Chondrocyte (in vitro differentiated cells): ENCODE measurements around the gene LRRC4C. TPM values are rescaled to one million over a fixed set of nuclear protein-coding genes. Genes with fewer than 3 reads are reported as not detected.

Experiments used
- DNase-seq: peaks from one replicate; pipeline ENCODE4 v3.0.0; 2021; ENCODE audit warnings: mixed read lengths, low spot score
- H3K27ac Mint-ChIP-seq: one replicate; pipeline ENCODE4 v1.8.0; 2021; ENCODE audit warnings: mild to moderate bottlenecking, moderate library complexity, mixed read lengths; ENCODE audit not compliant: unreplicated experiment
- H3K27me3 Mint-ChIP-seq: 2 replicates; pipeline ENCODE4 v1.8.0; 2021; ENCODE audit warnings: low read depth, mixed read lengths
- H3K36me3 Mint-ChIP-seq: 2 replicates; pipeline ENCODE4 v1.8.0; 2021; ENCODE audit warnings: low read depth, mixed read lengths
- H3K4me1 Mint-ChIP-seq: 2 replicates; pipeline ENCODE4 v1.8.0; 2021; ENCODE audit warnings: low read depth, mild to moderate bottlenecking, mixed read lengths
- H3K4me3 Mint-ChIP-seq: one replicate; pipeline ENCODE4 v1.8.0; 2021; ENCODE audit warnings: mild to moderate bottlenecking, moderate library complexity, mixed read lengths; ENCODE audit not compliant: unreplicated experiment
- H3K9me3 Mint-ChIP-seq: 2 replicates; pipeline ENCODE4 v1.8.0; 2021; ENCODE audit warnings: low read depth, mixed read lengths
- CTCF ChIP-seq: fragments of 200-600 bp; sonication (generic); IDR thresholded peaks from 2 replicates; pipeline ENCODE4 v1.5.0; 2021; ENCODE audit warnings: antibody characterized with exemption, mild to moderate bottlenecking, moderate library complexity
- total RNA-seq: library from RNA; stranded (reverse); gene quantifications from 3 replicates; pipeline ENCODE4 v1.2.1, GENCODE V29; 2021

Gene LRRC4C
- total RNA-seq, 1 donor from 2014 or later, result 0.72 TPM

DNA sequence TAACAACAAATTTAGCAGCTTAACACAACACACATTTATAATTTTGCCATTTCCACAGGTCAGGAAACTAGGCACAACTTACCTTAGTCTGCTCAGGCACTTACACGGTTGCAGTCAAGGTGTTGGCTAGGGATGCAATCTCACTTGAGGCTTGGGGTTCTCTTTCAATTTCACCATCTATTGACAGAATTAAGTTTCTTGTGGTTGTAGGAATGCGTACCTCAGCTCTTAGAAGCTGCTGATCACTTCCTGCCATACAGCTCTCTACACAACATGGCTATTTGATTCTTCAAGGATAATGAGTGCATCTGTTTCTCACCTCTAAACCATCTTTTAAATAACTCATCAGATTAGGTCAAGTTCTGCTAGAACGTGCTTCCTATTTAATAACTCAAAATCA lies 968.1 kb downstream of the LRRC4C start:
- DNase-seq, result no peak
- H3K4me3 Mint-ChIP-seq, result no peak overlapping the region
- TF ChIP-seq CTCF, result no peak
- no peaks in the 10 kb centered on the region for H3K4me1 Mint-ChIP-seq
- H3K36me3 Mint-ChIP-seq, result no peaks in the 10 kb centered on the region
- H3K9me3 Mint-ChIP-seq, result no peaks in the 10 kb centered on the region
- peaks cover 4% of the 10 kb centered on the region for H3K27me3 Mint-ChIP-seq
- no peak overlapping the region for H3K27ac Mint-ChIP-seq

DNA sequence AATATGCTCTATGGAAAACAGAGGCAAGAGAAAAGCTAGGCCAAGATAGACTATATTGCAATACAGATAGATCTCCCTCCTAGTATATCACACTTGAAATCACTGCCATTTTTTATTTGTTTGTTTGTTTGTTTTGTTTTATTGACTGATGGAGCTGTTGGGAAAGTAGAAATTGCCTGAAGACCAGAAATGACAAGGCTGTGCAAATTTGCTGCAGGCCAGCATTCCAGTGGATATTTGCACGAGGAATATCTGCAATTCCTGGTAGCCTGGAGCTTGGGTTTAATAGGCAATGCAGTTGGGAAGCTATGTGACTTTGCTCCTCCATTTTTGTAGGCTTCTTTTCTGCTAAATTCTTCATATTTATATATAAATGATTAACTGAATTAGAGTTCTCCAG lies 991.7 kb downstream of the LRRC4C start:
- no peak overlapping the region for H3K27ac Mint-ChIP-seq
- no peaks in the 10 kb centered on the region for H3K36me3 Mint-ChIP-seq
- no peak for TF ChIP-seq CTCF
- H3K9me3 Mint-ChIP-seq, result peaks cover 6% of the 10 kb centered on the region
- DNase-seq, result no peak
- H3K27me3 Mint-ChIP-seq, result peaks cover 3% of the 10 kb centered on the region
- no peak overlapping the region for H3K4me3 Mint-ChIP-seq
- H3K4me1 Mint-ChIP-seq, result no peaks in the 10 kb centered on the region

- H3K36me3 Mint-ChIP-seq, result no peaks in the 10 kb centered on the region
- no peak overlapping the region for H3K27ac Mint-ChIP-seq
- no peaks in the 10 kb centered on the region for H3K4me1 Mint-ChIP-seq
- H3K27me3 Mint-ChIP-seq, result no peaks in the 10 kb centered on the region
- TF ChIP-seq CTCF, result no peak
- H3K9me3 Mint-ChIP-seq, result peaks cover 31% of the 10 kb centered on the region
- no peak for DNase-seq
- no peak overlapping the region for H3K4me3 Mint-ChIP-seq
Measured at GRCh38 chr11:40445391-40445790, 1014.1 kb downstream of the LRRC4C start.

DNA sequence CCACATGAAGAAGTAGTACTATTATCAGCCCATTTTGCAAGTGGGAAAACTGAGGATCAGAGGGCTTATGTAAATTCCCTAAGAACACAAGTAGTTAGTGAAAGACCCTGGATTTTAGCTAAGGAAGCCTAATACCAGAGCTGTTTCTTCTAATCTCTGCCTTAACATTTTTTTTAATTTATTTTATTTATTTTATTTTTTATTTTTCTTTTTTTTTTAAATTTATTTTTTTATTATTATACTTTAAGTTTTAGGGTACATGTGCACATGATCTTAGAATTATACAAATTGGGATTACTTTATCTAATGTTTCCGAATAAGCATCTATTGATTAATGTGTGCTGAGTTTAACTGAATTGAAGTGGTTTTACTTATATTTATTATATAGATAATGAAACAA lies 1015.3 kb downstream of the LRRC4C start:
- no peak for DNase-seq
- no peak overlapping the region for H3K27ac Mint-ChIP-seq
- no peak overlapping the region for H3K4me3 Mint-ChIP-seq
- no peaks in the 10 kb centered on the region for H3K36me3 Mint-ChIP-seq
- peaks cover 30% of the 10 kb centered on the region for H3K9me3 Mint-ChIP-seq
- H3K27me3 Mint-ChIP-seq, result no peaks in the 10 kb centered on the region
- no peak for TF ChIP-seq CTCF
- no peaks in the 10 kb centered on the region for H3K4me1 Mint-ChIP-seq

DNA sequence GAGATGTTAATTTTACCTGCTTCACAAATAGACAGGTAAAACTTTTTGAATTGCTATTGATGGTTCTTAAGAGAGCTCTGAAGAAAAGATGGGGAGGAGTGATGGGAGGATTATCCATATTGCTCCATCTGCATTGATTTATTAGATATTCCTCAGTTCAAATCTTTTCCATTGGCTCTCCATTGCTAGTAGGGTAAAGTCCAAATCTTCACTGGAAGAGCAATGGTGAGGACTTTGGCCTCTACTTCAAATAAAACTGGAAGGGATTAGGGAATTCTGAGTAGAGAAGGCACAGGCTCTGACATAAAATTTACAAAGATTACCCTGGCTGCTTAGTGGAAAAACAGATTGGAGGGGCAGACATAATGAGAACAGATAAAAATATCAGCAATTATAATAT lies 1024.1 kb downstream of the LRRC4C start:
- Mint-ChIP-seq H3K27ac (no peak overlapping the region), H3K9me3 (no peaks in the 10 kb centered on the region), H3K36me3 (no peaks in the 10 kb centered on the region), H3K4me1 (no peaks in the 10 kb centered on the region), H3K27me3 (peaks cover 8% of the 10 kb centered on the region), H3K4me3 (no peak overlapping the region)
- TF ChIP-seq CTCF, result no peak
- DNase-seq, result no peak
